HG02981 (cell line): ENCODE data around the gene TNFSF9.
"Not testable (repeated sequence)": the region's sequence is repeated elsewhere in the genome, so short reads cannot be mapped to it uniquely, and the experiment has no call there.

Source experiments
- ATAC-seq: cut with Tn5 transposase; IDR thresholded peaks from one replicate; pipeline ENCODE4 v1.9.1; 2021; ENCODE audit warnings: mild to moderate bottlenecking, moderate library complexity; ENCODE audit not compliant: unreplicated experiment

The TNFSF9 gene

GRCh38 chr19:6531956-6532243, 1.1 kb downstream of the TNFSF9 start:
- ATAC-seq = no peak

GRCh38 chr19:6532244-6532999, 1.6 kb downstream of the TNFSF9 start:
- no peak for ATAC-seq

GRCh38 chr19:6533000-6533328, 2.1 kb downstream of the TNFSF9 start:
- ATAC-seq = no peak

- ATAC-seq = no peak
Observed at GRCh38 chr19:6533746-6534418, 3.1 kb downstream of the TNFSF9 start.

GRCh38 chr19:6534451-6535093, 3.7 kb downstream of the TNFSF9 start:
- no peak for ATAC-seq

- no peak for ATAC-seq
Observed at GRCh38 chr19:6535558-6536137, 4.8 kb downstream of the TNFSF9 start.

- ATAC-seq = no peak
Observed at GRCh38 chr19:6539514-6539913, 8.7 kb downstream of the TNFSF9 start.

- ATAC-seq = no peak
Observed at GRCh38 chr19:6540918-6541689, 10.3 kb downstream of the TNFSF9 start.

- ATAC-seq = no peak
Observed at GRCh38 chr19:6543866-6544347, 13.1 kb downstream of the TNFSF9 start.

GRCh38 chr19:6550679-6551078, 19.9 kb downstream of the TNFSF9 start:
- not testable (repeated sequence) for ATAC-seq

GRCh38 chr19:6551091-6551490, 20.3 kb downstream of the TNFSF9 start:
- ATAC-seq = no peak

GRCh38 chr19:6551607-6552450, 21.0 kb downstream of the TNFSF9 start:
- peak; percentile 51 for ATAC-seq

GRCh38 chr19:6556043-6556449, 25.2 kb downstream of the TNFSF9 start:
- ATAC-seq = no peak

GRCh38 chr19:6556480-6557195, 25.8 kb downstream of the TNFSF9 start:
- ATAC-seq = no peak

GRCh38 chr19:6562437-6562836, 31.6 kb downstream of the TNFSF9 start:
- not testable (repeated sequence) for ATAC-seq

GRCh38 chr19:6564393-6564792, 33.6 kb downstream of the TNFSF9 start:
- ATAC-seq = no peak

- ATAC-seq = not testable (repeated sequence)
Observed at GRCh38 chr19:6566727-6567126, 35.9 kb downstream of the TNFSF9 start.

GRCh38 chr19:6568010-6568526, 37.2 kb downstream of the TNFSF9 start:
- ATAC-seq = no peak

- ATAC-seq = no peak
Observed at GRCh38 chr19:6568816-6569215, 38.0 kb downstream of the TNFSF9 start.
